ENCODE data around the gene PLPP3.
A peak's percentile ranks its signal among the peaks of the same experiment; 100 is the strongest.

The PLPP3 gene

DNA sequence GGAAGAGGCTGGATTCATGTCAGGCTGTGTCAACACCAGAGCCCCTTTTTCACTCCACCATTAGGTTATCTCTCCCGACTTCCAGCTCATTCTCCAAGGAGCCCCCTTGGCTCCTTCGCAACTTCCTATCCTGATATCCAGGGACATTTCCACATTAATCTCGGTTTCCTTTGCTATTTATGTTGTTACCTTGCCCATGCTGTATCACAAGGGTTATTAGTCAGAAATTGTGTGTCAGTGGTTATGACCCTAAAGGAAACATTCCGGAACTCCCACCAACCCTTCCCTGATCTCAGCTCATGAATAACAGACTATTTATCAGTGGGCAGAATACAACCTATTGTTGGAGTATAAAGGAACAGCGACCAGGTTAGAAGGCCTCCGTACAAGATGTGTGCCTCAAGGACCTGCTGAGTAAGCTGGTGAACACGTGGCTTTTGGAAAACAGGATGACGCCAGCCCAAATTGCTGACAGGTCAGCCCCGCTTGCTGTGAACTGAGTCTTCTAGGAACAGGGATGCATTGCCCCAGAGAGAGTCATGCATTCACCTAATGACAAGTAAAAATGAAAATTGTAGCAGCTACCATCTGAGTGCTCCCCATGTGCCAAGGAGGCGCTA, 121.5 kb downstream of the PLPP3 start:
- DNase-seq: no peak

- no peak for DNase-seq
These were observed 122.8 kb downstream of the PLPP3 start for GRCh38 chr1:56456435-56457101.

- DNase-seq: no peak
These were observed 125.8 kb downstream of the PLPP3 start for GRCh38 chr1:56453417-56454078.

- DNase-seq: no peak
These were observed 126.3 kb downstream of the PLPP3 start for GRCh38 chr1:56453016-56453415.

DNA sequence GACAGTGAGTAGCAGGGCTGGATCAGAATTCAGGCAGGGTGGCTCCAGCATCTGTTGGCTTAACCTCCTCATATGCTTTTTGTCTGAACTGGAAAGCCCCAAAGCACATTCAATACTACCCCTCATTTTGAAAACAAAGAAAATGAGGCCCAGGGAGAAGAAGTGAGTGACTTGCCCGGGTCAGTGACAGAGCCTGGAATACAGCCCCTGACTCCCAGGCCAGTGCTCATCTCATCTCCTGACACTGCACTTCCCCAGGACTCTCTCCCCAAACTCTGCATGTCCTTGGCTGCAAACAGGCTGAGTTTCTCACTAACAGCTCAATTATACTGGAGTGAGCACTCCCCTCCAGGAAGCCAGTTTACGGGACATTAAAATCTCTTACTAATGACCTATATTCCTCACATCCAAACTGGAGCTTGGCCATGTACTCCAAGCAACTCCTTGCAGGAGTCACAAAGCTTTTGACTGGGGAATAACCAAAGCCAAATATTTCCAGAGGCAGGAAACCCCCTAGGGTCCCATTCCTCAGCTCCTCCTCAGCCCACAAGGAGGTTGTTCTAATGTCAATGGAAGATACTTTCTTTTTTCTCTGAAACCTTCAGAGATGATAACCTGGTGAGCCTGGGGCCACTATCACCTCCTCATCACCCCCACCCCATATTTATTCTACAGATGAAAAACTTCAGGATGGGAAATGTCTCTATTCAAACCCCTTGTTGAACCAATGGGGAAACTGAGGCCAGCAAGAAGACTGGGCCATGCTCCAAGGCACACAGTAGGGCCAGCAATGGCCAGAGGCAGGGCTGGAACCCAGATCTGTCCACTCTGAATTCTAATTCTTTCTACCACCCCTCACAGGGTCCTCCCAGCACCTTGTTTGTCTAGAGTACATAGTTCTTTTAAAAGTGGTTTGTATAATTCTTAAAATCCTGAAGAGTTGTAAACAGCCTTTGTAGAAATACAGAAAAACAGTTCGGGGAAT, 127.0 kb downstream of the PLPP3 start:
- peak in 1 of 14 donors; percentile 54 for DNase-seq

GRCh38 chr1:56451491-56451890, 127.9 kb downstream of the PLPP3 start:
- DNase-seq: no peak

DNA sequence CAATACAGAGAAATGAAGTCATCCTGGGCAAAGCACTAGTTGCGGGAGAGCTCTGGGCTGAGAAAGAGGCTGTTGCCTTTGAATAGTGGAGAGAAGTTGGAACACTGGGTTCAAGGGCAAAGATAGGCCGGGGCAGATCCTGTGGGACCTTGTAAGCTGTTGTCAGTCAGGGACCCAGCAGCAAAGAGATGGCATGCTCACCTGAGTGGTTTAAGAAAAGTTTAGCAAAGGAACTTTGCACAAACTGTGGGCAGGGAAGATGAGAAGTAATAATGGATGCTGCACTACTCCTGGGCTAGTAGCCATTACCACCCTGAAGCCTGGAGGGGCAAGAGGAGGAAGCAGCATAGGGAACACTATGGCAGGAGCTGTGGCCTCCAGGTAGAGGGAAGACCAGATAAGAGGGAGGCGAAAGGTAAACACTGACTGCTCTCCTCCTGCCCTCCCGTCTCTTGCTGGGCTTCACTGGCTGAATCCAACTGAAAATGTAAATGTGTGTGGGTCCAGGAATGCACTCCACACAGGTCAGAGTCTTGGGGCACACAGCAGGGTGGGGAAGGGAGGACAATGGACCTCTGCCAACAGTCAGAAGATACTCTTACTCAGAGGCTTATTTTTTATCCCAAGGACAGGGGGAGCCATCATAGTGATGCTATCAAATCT, 129.2 kb downstream of the PLPP3 start:
- DNase-seq: no peak

DNA sequence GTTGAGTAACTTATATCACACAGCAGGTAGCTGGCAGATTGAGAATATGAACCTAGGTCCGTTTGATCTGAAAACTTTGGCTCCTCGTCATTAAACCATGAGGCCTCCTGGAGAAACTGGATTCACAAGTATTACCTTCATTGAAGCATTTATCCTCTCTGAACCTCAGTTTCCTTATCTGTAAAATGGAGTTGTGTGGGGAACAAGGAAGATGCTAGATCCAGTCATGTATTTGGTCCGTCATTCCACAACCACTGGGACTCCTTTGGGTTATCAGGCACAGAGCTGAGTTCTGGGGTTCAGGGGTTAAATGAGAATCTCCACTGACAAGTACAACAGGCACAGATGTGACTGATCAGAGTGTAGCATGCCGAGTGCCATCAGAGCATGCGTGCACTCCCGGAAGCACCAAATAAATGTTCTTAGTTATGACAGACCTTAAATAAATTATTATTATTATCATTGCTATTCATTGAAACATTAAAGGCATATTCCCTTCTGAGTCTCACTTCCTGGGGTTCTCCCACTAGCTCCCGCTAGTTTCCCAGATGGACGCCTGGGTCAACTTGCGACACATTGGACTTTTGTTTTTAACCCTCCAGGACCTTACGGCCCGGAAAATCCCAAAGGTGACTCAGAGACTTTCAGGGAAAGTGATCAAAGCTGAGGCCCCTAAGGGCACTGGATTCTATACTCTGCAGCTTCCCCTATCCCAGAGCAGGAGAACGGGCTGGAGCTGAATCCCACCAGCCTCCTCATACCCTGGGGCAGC, 130.6 kb downstream of the PLPP3 start:
- no peak for DNase-seq

GRCh38 chr1:56447823-56448222, 131.5 kb downstream of the PLPP3 start:
- DNase-seq: no peak

DNA sequence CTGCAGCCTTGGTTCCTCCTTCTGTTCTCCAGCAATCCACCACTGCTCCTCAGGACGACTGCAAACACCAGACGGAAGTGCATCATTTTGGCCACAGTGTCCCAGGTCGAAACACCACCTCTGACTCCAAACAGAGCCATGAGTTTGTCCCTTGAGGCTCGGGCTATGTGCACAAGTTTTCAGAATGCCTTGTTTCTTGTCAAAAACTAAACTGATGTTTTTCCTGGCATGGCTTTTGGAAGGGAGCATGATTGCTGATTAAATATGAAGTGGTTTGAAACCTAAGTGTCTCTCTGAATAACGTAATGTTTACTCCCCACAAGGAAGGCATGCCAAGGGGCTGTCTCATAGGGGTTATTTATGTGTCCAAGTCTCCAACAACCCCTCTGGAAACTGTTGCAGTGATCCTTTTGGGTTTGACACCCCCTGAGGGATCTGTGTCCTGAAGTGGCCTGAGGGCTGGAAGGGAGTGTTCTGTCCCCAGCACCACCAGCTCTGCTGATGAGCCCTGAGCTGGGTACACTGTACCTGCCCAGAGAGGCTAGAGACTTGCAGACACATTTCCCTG, 132.7 kb downstream of the PLPP3 start:
- DNase-seq: no peak

GRCh38 chr1:56444960-56445646, 134.3 kb downstream of the PLPP3 start:
- DNase-seq: no peak

Data from C1 segment of cervical spinal cord (tissue), 14 donors.